DMS153 (cell line): ENCODE data around the gene FAM227A.
"Not testable (repeated sequence)": the region's sequence is repeated elsewhere in the genome, so short reads cannot be mapped to it uniquely, and the experiment has no call there.

Experiments used
- DNase-seq: peaks from one replicate; lab custom pipeline; 2025; lab: John Stamatoyannopoulos, UW

Gene FAM227A

GRCh38 chr22:38657045-38657909 is 1.1 kb upstream of the FAM227A start:
- DNase-seq: no peak

GRCh38 chr22:38655519-38656255 is 505 bp downstream of the FAM227A start:
- DNase-seq: no peak

GRCh38 chr22:38653741-38654140 is 2.5 kb downstream of the FAM227A start:
- DNase-seq: no peak

- DNase-seq: peak; percentile 6
These were observed 3.3 kb downstream of the FAM227A start for GRCh38 chr22:38652859-38653258.

GRCh38 chr22:38649841-38650522 is 6.2 kb downstream of the FAM227A start:
- peak; percentile 62 for DNase-seq

- no peak for DNase-seq
These were observed 10.8 kb downstream of the FAM227A start for GRCh38 chr22:38645430-38645829.

- DNase-seq: not testable (repeated sequence)
These were observed 11.9 kb downstream of the FAM227A start for GRCh38 chr22:38644245-38644644.

- DNase-seq: no peak
These were observed 14.6 kb downstream of the FAM227A start for GRCh38 chr22:38641476-38642040.

GRCh38 chr22:38638728-38639127 is 17.5 kb downstream of the FAM227A start:
- DNase-seq: no peak

GRCh38 chr22:38638216-38638615 is 18.0 kb downstream of the FAM227A start:
- DNase-seq: no peak

GRCh38 chr22:38632528-38632927 is 23.7 kb downstream of the FAM227A start:
- DNase-seq: no peak

- no peak for DNase-seq
These were observed 24.5 kb downstream of the FAM227A start for GRCh38 chr22:38631724-38632123.

GRCh38 chr22:38629108-38629507 is 27.1 kb downstream of the FAM227A start:
- DNase-seq: no peak

GRCh38 chr22:38628444-38628843 is 27.7 kb downstream of the FAM227A start:
- no peak for DNase-seq

GRCh38 chr22:38623351-38623750 is 32.8 kb downstream of the FAM227A start:
- no peak for DNase-seq

- no peak for DNase-seq
These were observed 37.5 kb downstream of the FAM227A start for GRCh38 chr22:38618682-38619081.

- DNase-seq: no peak
These were observed 37.9 kb downstream of the FAM227A start for GRCh38 chr22:38618258-38618657.

GRCh38 chr22:38615064-38615405 is 41.2 kb downstream of the FAM227A start:
- not testable (repeated sequence) for DNase-seq

- DNase-seq: no peak
These were observed 41.7 kb downstream of the FAM227A start for GRCh38 chr22:38614332-38615063.

- DNase-seq: no peak
These were observed 42.6 kb downstream of the FAM227A start for GRCh38 chr22:38613588-38613987.

- no peak for DNase-seq
These were observed 43.8 kb downstream of the FAM227A start for GRCh38 chr22:38612217-38613006.
